Measurements from ENCODE around the gene FNTB.
A peak's percentile ranks its signal among the peaks of the same experiment; 100 is the strongest.

Gene FNTB, protein sequence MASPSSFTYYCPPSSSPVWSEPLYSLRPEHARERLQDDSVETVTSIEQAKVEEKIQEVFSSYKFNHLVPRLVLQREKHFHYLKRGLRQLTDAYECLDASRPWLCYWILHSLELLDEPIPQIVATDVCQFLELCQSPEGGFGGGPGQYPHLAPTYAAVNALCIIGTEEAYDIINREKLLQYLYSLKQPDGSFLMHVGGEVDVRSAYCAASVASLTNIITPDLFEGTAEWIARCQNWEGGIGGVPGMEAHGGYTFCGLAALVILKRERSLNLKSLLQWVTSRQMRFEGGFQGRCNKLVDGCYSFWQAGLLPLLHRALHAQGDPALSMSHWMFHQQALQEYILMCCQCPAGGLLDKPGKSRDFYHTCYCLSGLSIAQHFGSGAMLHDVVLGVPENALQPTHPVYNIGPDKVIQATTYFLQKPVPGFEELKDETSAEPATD

DNA sequence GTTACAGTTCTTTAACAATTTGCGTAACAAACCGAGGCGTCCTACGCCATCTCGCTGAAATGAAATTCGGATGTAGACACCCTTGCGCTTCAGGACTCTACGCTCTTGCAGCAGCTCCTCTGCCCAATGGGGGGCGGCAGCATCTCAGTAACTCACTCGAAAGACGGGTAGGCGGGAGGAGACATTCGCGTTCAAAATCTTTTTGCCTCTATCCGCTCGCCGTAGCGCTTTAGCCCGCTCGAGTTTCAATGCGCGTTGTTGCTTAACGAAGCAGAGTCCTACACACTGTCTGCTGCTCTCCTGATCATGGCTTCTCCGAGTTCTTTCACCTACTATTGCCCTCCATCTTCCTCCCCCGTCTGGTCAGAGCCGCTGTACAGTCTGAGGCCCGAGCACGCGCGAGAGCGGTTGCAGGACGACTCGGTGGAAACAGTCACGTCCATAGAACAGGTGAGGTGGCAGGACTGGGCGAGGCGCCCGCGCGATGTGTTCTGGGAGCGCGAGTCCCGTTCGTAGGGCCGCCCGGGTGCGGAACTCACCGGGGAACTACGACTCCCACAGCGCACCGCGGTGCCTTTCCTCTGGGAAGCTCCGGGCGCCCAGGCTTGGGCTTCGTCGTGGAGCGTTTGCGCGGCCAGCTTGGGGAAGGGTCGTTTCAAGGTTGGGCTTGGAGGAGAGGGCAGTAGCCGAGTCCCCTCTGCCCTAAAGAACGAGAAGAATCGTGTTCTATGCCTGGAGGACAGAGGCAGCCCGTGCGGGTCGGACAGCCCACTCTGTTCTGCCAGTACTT, at the start of gene FNTB:
TSS of gene FNTB (plus strand) at position 248 of the 790 bp plus-strand sequence. CDS start at position 307, 59 bp downstream.
- Histone ChIP-seq H3K36me3 (ENCODE audit: control insufficient read depth, insufficient read depth, low read length) (no peaks in the 10 kb centered on the region; the same call in 1 of the 2 replicates), H3K27me3 (replicated peaks; ENCODE audit: control insufficient read depth, insufficient read depth, low read length) (no peaks in the 10 kb centered on the region), H3K4me3 (replicated peaks; ENCODE audit: low read depth, low read length) (peak within 1 kb of the TSS; percentile 98)
- peak; percentile 96 for DNase-seq (ENCODE audit: extremely low read depth, insufficient read length)
- TF ChIP-seq, protein P1, sequence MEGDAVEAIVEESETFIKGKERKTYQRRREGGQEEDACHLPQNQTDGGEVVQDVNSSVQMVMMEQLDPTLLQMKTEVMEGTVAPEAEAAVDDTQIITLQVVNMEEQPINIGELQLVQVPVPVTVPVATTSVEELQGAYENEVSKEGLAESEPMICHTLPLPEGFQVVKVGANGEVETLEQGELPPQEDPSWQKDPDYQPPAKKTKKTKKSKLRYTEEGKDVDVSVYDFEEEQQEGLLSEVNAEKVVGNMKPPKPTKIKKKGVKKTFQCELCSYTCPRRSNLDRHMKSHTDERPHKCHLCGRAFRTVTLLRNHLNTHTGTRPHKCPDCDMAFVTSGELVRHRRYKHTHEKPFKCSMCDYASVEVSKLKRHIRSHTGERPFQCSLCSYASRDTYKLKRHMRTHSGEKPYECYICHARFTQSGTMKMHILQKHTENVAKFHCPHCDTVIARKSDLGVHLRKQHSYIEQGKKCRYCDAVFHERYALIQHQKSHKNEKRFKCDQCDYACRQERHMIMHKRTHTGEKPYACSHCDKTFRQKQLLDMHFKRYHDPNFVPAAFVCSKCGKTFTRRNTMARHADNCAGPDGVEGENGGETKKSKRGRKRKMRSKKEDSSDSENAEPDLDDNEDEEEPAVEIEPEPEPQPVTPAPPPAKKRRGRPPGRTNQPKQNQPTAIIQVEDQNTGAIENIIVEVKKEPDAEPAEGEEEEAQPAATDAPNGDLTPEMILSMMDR (IDR thresholded peaks at IDR 0.05; ENCODE audit: insufficient read depth, low read length, poor library complexity, severe bottlenecking) = peak; percentile 86

DNA sequence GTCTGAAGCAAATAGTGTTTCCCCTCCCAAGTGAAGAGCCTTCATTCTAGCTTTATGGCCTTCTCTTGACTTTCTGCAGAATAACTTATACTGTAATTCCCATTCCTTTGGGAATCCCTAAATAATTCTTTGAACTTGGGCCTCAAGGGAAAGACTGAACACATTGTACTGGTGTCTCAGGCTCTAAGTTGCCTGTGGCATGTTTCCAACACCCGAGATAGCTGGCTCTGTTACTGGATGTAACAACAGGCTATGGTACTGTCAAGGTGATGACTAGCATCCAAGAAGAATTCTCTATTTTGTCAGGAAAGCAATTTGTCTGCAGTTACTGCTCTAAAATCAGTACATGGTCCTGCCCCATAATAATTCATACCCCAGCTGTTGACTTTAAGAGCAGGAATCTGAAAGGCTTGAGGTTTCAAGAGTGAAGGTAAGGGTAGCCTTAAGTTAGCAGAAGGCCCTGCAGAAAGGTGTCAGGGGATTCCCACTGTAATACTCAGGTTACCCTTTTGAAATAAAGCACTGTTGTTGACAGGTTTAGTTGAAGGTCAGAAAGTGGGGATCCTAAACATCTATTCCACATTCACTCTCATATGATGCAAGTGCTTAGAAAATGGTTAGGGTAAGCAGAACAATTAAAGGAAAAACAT, 49.4 kb upstream of the FNTB start:
- no peak overlapping the region for H3K4me3 ChIP-seq (replicated peaks; ENCODE audit: low read depth, low read length)
- no peaks in the 10 kb centered on the region for H3K27me3 ChIP-seq (replicated peaks; ENCODE audit: control insufficient read depth, insufficient read depth, low read length)
- DNase-seq (ENCODE audit: extremely low read depth, insufficient read length) = no peak
- peaks cover 4% of the 10 kb centered on the region for H3K36me3 ChIP-seq (ENCODE audit: control insufficient read depth, insufficient read depth, low read length)
- TF ChIP-seq, protein P1 (IDR thresholded peaks at IDR 0.05; ENCODE audit: insufficient read depth, low read length, poor library complexity, severe bottlenecking) = no peak

DNA sequence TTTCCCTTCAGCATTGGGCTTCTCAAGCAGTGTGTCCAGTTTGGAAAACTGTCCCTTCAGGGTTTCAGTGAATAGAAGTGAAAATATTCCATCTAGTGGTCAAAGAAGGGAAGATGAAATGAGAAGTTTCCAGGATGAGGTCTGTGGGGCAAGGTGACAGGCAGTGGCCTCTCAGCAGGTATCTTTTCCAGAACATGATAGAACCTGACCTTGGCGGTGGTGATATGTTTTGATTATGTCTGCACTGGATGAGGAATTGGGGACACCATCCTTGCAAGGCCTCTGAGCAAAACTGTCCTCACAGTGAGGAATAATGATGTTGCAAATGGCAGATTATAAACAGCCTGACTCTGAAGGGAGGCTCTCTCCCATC, 48.9 kb upstream of the FNTB start:
- Histone ChIP-seq H3K27me3 (replicated peaks; ENCODE audit: control insufficient read depth, insufficient read depth, low read length) (no peaks in the 10 kb centered on the region), H3K36me3 (ENCODE audit: control insufficient read depth, insufficient read depth, low read length) (peaks cover 4% of the 10 kb centered on the region), H3K4me3 (replicated peaks; ENCODE audit: low read depth, low read length) (no peak overlapping the region)
- no peak for DNase-seq (ENCODE audit: extremely low read depth, insufficient read length)
- TF ChIP-seq, protein P1 (IDR thresholded peaks at IDR 0.05; ENCODE audit: insufficient read depth, low read length, poor library complexity, severe bottlenecking) = no peak

DNA sequence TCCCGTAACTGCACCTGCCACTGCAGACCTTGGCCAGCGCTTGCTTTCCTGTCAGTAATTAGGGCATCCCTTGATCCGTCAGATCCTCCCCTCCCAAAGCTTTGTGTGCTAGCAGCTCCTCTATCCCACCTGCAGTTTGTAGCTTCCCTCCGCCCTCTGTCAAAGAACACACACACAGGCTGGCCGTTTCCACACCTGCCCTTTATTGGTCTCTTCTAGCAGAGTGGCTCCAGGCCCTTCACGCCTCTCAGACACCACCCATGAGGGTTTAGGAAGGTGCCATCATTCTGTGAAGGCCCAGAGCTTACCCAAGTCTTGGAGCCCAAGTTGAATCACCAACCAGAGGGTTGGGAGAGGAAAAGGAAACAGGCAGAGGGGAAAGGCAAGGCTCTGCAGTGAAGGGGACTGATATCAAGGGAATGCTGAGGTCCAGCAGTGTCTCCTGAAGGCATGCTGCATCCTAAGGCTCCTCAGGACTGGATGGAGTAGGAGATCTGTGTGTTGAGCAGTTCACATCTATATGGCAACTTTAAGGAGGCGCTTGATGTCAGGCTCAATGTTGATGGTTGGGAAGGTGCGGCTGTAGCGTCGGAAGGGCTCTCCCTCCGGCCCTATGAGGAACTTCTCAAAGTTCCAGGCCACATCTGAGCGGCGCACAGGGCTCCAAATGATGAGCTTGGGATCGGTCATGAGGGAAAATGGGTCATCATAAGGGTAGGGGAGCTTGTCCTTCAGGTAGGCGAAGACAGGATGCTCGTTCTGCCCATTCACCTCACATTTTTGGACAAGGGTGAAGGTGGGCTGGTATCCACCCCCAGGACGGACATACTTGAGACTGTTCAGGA, 47.5 kb upstream of the FNTB start:
- TF ChIP-seq, protein P1 (IDR thresholded peaks at IDR 0.05; ENCODE audit: insufficient read depth, low read length, poor library complexity, severe bottlenecking) = no peak
- Histone ChIP-seq H3K27me3 (replicated peaks; ENCODE audit: control insufficient read depth, insufficient read depth, low read length) (no peaks in the 10 kb centered on the region), H3K36me3 (ENCODE audit: control insufficient read depth, insufficient read depth, low read length) (peaks cover 4% of the 10 kb centered on the region), H3K4me3 (replicated peaks; ENCODE audit: low read depth, low read length) (no peak overlapping the region)
- DNase-seq (ENCODE audit: extremely low read depth, insufficient read length) = no peak

DNA sequence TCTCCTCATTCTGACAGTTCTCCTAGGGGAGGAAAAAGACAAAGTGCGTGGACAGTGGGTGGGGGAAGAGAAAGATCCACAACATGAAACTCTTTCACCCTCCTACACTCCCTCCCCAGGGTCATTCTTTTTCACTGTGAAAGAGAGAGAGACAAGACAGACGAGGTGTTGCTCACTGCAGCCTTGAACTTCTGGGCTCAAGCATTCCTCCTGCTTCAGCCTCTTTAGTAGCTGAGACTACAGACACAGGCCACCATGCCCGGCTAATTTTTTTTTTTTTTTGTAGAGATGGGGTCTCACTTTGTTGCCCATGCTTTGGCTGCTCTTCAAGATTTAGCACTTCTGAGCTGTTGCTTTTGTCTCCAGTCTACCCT, 46.9 kb upstream of the FNTB start:
- no peak for DNase-seq (ENCODE audit: extremely low read depth, insufficient read length)
- Histone ChIP-seq H3K27me3 (replicated peaks; ENCODE audit: control insufficient read depth, insufficient read depth, low read length) (no peaks in the 10 kb centered on the region), H3K36me3 (ENCODE audit: control insufficient read depth, insufficient read depth, low read length) (peaks cover 4% of the 10 kb centered on the region), H3K4me3 (replicated peaks; ENCODE audit: low read depth, low read length) (no peak overlapping the region)
- TF ChIP-seq, protein P1 (IDR thresholded peaks at IDR 0.05; ENCODE audit: insufficient read depth, low read length, poor library complexity, severe bottlenecking) = no peak
